Endothelial cell (in vitro differentiated cells): ENCODE results near the gene LHX8. TPM values are rescaled to one million over a fixed set of nuclear protein-coding genes. Genes with fewer than 3 reads are reported as not detected.

Experiments
- DNase-seq: peaks from one replicate; pipeline ENCODE4 v3.0.0; 2021; ENCODE audit warnings: low spot score
- H3K27ac Mint-ChIP-seq: one replicate; pipeline ENCODE4 v1.8.0; 2021; ENCODE audit warnings: mixed read lengths, inconsistent platforms; ENCODE audit not compliant: unreplicated experiment
- H3K27me3 Mint-ChIP-seq: one replicate; pipeline ENCODE4 v1.8.0; 2021; ENCODE audit warnings: mild to moderate bottlenecking, moderate library complexity, mixed read lengths, inconsistent platforms; ENCODE audit not compliant: unreplicated experiment
- H3K36me3 Mint-ChIP-seq: one replicate; pipeline ENCODE4 v1.8.0; 2021; ENCODE audit warnings: mild to moderate bottlenecking, low read depth, mixed read lengths, inconsistent platforms; ENCODE audit not compliant: unreplicated experiment
- H3K4me1 Mint-ChIP-seq: one replicate; pipeline ENCODE4 v1.8.0; 2021; ENCODE audit warnings: mild to moderate bottlenecking, mixed read lengths, inconsistent platforms; ENCODE audit not compliant: unreplicated experiment
- H3K4me3 Mint-ChIP-seq: one replicate; pipeline ENCODE4 v1.8.0; 2021; ENCODE audit warnings: mild to moderate bottlenecking, mixed read lengths, inconsistent platforms; ENCODE audit not compliant: unreplicated experiment
- H3K9me3 Mint-ChIP-seq: one replicate; pipeline ENCODE4 v1.8.0; 2021; ENCODE audit warnings: mixed read lengths, inconsistent platforms; ENCODE audit not compliant: unreplicated experiment
- total RNA-seq: library from RNA; stranded (reverse); fragmentation: NEBNext Ultra II Directional; extraction: Animal tissue kit (Norgen Biotek cat#: 25700); gene quantifications from one replicate; pipeline ENCODE4 v1.2.1, GENCODE V29; 2021; ENCODE audit not compliant: unreplicated experiment
- TF ChIP-seq, protein P1 (sequence below): fragments of 200-600 bp; sonication (generic); IDR thresholded peaks from one replicate; pipeline ENCODE4 v1.5.0; 2021; ENCODE audit warnings: antibody characterized with exemption; ENCODE audit not compliant: unreplicated experiment

LHX8 gene
- total RNA-seq, 1 donor from 2014 or later = not detected

DNA sequence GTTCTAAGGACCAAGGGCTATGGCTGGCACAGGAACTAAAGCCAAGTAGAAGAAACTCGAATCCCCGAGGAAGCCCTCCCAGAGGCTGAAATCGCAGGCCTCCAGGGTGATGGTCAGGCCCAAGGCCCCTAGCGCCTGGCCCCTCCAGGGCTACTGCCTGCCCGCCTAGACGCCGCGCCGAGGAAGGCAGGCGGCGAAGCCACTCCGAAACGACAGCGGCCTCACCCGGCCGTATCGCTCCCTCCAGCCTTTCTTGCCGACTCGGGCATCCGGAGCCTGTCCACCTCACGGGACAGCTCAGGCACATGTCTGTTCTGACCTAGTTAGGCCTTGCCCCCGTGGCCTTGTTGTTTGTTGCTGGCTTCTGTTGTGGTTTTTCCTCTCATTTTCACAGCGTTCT is 9.7 kb upstream of the LHX8 start:
- no peaks in the 10 kb centered on the region for H3K9me3 Mint-ChIP-seq
- peaks cover 2% of the 10 kb centered on the region for H3K27me3 Mint-ChIP-seq
- no peaks in the 10 kb centered on the region for H3K36me3 Mint-ChIP-seq
- H3K27ac Mint-ChIP-seq = no peak overlapping the region
- TF ChIP-seq, protein P1, sequence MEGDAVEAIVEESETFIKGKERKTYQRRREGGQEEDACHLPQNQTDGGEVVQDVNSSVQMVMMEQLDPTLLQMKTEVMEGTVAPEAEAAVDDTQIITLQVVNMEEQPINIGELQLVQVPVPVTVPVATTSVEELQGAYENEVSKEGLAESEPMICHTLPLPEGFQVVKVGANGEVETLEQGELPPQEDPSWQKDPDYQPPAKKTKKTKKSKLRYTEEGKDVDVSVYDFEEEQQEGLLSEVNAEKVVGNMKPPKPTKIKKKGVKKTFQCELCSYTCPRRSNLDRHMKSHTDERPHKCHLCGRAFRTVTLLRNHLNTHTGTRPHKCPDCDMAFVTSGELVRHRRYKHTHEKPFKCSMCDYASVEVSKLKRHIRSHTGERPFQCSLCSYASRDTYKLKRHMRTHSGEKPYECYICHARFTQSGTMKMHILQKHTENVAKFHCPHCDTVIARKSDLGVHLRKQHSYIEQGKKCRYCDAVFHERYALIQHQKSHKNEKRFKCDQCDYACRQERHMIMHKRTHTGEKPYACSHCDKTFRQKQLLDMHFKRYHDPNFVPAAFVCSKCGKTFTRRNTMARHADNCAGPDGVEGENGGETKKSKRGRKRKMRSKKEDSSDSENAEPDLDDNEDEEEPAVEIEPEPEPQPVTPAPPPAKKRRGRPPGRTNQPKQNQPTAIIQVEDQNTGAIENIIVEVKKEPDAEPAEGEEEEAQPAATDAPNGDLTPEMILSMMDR = no peak
- no peak for DNase-seq
- H3K4me3 Mint-ChIP-seq = no peak overlapping the region
- peaks cover 2% of the 10 kb centered on the region for H3K4me1 Mint-ChIP-seq

DNA sequence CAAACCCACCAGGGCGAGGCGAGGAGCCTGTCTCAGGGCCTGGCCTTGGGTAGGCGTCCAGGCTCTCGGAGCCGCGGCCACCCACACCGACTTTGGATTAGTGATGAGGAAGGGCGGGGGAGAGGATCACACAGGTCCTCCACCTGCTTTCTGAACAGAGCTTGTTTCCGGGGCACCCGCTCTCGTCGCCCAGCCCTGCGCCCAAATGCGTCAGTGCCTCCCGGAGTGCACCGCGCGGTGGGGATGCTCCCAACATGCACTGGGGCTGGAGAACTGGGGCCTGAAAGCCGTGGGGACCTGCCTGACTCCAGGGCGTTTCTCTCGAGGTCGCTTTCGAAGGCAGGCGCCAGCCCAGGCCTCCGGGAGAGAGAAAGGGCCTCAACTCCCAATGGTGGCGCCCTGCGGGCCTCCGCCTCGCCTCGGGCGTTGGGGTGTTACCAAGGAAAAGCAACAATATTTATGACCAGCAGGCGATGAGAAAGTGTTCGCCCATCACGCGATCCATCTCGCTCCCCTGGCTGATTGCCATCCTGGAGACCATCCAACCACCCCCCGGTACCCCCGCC is 8.9 kb upstream of the LHX8 start:
- Mint-ChIP-seq H3K27me3 (peaks cover 4% of the 10 kb centered on the region), H3K4me1 (peaks cover 4% of the 10 kb centered on the region)
- no peak for DNase-seq

DNA sequence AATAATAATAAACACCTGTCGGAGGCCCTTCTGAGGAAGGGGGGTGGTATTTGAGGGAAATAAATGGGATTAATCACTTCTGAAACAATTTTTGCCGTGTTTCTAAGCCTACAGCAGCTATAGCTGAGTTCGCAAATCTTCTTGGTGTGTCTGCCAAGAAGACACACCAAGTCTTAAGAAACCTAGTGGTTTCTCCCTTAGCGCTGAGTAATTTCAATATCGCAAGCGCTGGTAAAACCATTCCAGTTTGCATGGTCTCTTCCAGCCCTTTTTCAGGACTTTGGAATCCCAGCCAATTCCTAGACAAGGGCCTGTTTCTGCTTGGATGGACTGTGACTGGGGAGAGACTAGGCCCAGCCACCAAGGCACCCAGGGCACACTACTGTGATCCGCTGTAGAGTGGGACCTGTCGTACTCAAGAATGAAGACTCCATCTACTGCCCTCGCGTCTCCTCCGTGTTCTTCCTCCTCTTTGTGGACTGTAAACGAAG is 7.5 kb upstream of the LHX8 start:
- no peak overlapping the region for H3K27ac Mint-ChIP-seq
- H3K4me3 Mint-ChIP-seq = no peak overlapping the region
- H3K9me3 Mint-ChIP-seq = no peaks in the 10 kb centered on the region
- TF ChIP-seq, protein P1 = no peak
- peaks cover 14% of the 10 kb centered on the region for H3K4me1 Mint-ChIP-seq
- DNase-seq = no peak
- peaks cover 12% of the 10 kb centered on the region for H3K27me3 Mint-ChIP-seq
- no peaks in the 10 kb centered on the region for H3K36me3 Mint-ChIP-seq

More for the DNA sequence above, 8.9 kb upstream of the LHX8 start:
- TF ChIP-seq, protein P1 = no peak
- H3K4me3 Mint-ChIP-seq = no peak overlapping the region
- H3K9me3 Mint-ChIP-seq = no peaks in the 10 kb centered on the region
- H3K27ac Mint-ChIP-seq = no peak overlapping the region
- no peaks in the 10 kb centered on the region for H3K36me3 Mint-ChIP-seq

DNA sequence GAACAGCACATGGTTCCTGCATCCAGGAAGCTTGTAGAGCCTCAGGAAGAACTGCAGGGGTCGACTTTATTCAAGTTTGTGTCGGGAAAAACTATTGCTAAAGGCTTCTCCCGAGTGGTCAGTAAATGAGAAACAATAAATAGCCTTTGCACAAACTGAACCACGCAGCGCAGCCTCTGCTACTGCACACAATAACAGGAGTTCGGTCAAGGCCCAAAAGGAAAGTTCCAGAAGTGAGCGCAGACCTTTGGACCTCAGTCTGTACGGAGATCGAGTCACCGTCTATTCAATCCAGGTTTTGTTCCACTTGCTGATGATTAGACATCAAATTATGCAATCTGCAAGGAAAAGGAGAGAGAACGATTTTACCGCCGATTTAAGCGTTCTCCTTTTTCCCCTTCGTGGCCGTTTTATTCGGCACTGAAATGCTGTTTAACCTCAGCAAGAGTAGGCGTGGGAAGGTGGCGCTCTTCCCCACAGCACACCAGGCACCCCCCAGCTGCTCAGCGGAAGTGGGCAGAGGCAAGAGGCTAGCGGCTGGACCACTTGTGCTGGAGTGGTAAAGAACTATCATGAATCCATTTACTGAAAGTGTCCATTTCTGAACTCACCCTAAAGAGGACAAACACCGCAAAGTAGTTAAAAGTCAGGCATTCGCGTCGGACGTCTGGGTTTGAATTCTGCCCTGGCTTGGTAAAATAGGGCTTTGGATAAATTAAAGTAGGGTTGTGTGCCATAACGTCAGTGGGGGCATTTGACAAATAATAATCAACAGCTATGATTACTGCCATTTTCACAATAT is 6.1 kb upstream of the LHX8 start:
- no peaks in the 10 kb centered on the region for H3K9me3 Mint-ChIP-seq
- peaks cover 28% of the 10 kb centered on the region for H3K4me1 Mint-ChIP-seq
- H3K36me3 Mint-ChIP-seq = peaks cover 6% of the 10 kb centered on the region
- H3K27me3 Mint-ChIP-seq = peaks cover 24% of the 10 kb centered on the region
- DNase-seq = no peak
- TF ChIP-seq, protein P1 = no peak
- H3K4me3 Mint-ChIP-seq = no peak overlapping the region
- H3K27ac Mint-ChIP-seq = no peak overlapping the region

DNA sequence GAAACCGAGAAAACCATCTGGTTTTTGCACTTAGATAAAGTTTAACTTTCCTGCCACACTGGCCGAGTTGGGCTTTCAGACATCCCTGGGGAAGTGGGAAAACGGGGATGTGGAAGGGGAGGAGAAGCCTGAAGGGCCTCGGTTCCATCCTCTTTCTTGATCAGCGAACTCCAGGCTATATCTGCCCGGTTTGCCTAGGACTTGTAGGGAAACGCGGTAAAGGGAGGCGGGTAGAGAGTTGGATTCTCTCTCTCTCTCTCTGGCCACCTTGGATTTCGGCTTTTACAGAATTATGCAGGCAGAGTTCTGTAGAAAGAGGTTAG is 4.6 kb upstream of the LHX8 start:
- peaks cover 6% of the 10 kb centered on the region for H3K36me3 Mint-ChIP-seq
- no peak for DNase-seq
- TF ChIP-seq, protein P1 = no peak
- H3K4me3 Mint-ChIP-seq = no peak overlapping the region
- H3K9me3 Mint-ChIP-seq = no peaks in the 10 kb centered on the region
- no peak overlapping the region for H3K27ac Mint-ChIP-seq
- H3K4me1 Mint-ChIP-seq = peaks cover 43% of the 10 kb centered on the region
- H3K27me3 Mint-ChIP-seq = peaks cover 31% of the 10 kb centered on the region
